ENCODE measurements around the gene PCGF5.
A peak's percentile ranks its signal among the peaks of the same experiment; 100 is the strongest.
"Not testable (repeated sequence)": the region's sequence is repeated elsewhere in the genome, so short reads cannot be mapped to it uniquely, and the experiment has no call there.

The PCGF5 gene

GRCh38 chr10:91210435-91210834 lies 10.0 kb upstream of the PCGF5 start:
- peak; percentile 86 for DNase-seq

DNA sequence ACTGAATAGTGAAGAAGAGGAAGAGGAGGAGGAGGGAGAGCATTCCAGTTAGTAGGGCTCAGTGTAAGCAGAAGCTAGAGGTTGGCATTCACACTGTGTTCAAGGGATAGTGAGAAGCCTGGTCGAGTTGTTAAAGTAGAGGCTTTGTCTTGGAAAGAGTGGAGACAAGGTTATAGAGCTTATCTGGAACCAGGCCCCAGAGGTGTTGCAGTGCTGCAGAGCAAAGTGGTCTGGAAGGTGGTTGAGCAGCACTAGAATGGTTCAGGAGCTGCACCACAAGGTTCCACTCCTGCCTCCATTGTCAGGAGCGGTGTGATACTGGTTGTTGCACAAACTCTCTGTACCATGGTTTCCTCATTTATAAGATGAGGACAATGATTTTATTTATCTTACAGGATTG lies 8.8 kb upstream of the PCGF5 start:
- DNase-seq, result no peak

DNA sequence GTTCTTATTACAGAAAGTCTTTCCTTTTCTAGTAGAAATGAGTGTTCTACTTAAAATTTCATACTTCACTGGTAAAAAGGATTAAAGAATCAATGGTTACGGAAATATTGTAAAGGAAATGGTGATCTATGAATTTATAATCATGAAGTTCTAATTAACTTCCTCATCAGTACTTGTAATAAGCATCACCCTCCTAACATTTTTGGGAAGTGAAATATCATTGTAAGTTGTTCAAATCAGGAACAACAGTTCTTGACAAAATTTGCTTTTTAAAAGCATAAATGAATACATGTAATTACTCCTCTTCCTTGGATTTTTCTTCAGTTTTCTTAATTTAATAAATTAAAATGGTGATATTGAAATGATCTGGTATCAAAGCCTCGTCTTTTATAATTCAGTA lies 5.6 kb upstream of the PCGF5 start:
- DNase-seq, result no peak

DNA sequence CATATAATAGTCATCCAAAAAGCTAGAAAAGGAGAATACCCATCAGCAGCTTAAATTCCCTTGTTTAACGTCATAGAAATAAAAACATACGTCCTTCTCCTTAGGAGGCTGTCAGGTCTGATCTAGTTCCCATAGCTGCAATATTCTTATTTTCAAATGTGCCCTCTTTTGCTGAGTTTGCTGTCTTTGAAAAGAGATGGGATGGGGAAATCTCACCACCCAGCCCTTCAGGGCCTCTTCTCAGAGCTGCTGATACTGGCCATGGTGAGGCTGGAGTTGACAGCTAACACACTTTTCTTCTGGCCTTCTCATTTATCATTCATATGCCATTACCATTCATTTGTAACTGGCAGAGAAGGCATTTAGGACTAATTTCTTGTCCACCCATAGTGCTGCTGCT lies 5.1 kb upstream of the PCGF5 start:
- DNase-seq, result no peak

- no peak for DNase-seq
Measured at GRCh38 chr10:91219371-91220193, 881 bp upstream of the PCGF5 start.

DNA sequence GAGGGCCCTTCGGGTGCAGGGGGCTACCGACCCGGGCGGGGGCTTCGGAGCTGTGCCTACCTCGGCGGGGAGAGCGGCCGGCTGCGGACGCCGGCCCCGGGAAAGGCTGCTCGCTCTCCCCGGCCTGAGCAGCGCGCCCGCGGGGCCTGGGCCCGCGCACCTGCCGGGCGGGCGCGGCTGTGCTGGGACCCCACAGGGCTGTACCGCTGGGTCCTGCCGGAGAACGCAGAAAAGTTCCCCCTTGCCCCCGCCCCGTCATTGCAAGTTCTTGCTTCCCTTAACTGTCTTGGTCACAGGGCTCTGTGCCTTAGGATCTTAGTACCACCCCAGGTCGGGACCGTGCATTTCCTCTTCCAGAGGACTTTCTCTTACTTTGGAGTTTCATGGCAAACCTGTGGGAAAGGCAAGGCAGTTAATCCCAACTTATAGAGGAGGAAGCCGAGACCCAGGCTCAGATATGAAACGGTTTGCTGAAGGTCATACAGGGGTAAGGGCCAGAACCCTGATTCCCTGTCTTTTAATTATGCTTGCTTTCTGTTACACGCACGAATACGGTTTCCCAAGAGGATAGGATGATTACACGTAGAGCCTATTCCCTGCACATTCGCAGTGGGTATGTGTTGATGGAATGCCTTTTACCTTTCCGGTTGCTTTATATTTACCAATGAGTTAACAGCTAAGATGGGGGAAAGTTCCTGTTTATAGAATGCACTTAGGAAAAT lies 652 bp downstream of the PCGF5 start:
- no peak for DNase-seq

- DNase-seq, result no peak
Measured at GRCh38 chr10:91226093-91226492, 5.6 kb downstream of the PCGF5 start.

GRCh38 chr10:91227576-91227975 lies 7.1 kb downstream of the PCGF5 start:
- DNase-seq, result no peak

DNA sequence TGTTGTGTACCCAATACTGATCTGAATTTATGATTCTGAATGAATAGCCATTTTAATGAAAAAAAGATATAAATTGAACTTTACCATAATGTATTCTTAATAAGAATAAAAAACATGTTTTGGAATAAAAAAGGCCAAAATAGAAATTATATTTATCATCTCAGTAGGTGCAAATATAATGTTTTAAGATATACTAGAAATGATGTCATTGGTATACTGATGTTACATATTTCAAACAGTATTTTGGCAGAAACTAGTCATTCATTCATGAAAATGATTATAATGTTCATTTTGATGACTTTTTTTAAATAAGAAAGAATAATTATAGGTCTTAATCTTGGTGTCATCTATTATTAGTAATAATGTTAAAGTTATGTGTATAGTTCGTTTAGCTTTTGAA lies 9.2 kb downstream of the PCGF5 start:
- DNase-seq, result no peak

DNA sequence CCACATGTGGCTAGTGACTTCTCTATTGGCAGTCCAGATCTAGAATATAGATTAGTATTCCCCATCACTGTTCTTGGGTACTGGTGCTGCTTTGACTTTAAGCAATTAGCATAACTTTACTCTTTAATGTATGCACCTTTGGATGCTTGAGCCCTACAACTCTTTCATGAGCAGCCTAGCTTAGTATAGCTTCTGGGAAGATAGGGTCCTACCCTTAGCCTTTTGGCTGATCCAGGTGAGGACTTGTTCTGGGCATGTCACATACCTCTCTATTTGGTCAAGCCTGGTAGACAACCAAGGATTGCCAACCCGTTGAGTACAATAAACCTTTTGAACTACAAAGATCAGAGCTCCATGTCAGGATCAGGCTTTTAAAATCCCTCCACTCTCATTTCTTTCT lies 17.7 kb downstream of the PCGF5 start:
- no peak for DNase-seq

- DNase-seq, result no peak
Measured at GRCh38 chr10:91239789-91240188, 19.3 kb downstream of the PCGF5 start.

DNA sequence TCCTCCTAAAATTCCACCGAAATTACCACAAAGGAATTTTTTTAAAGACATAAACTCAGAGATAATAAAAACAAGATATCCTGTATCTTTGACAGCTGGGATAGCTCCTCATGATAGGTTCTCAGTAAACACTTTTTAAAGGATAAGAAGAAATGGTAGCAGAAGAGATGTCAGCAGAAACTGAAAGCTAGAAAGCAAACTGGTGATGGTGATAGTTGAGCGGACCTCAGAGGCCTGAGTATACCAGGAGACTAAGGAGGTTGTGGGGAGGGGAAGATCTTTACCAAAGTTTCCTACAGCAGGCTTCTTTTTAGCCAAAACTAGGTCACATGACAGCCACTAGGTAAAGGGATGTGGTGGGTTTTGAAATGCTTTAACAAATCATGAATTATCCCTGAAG lies 22.5 kb downstream of the PCGF5 start:
- no peak for DNase-seq

- DNase-seq, result no peak
Measured at GRCh38 chr10:91247360-91248111, 27.1 kb downstream of the PCGF5 start.

DNA sequence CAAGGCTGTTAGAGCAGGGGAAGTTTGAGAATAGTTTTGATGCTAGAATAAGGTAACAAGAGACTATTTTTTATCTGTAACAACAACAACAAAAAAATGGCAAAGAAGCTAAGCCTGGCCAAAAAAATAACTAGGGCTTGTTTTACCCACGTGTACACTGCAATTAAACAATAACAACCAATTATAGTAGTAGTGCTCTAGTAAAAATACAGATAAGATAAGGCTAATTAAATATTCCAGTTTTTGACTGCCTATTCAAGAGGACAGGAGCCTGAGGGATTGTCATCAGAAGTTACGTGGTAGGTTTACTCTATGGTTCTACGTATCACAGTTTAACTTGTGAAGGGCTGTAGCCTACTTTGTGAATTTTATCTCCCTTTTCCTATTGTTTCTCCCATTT lies 29.2 kb downstream of the PCGF5 start:
- DNase-seq, result no peak

DNA sequence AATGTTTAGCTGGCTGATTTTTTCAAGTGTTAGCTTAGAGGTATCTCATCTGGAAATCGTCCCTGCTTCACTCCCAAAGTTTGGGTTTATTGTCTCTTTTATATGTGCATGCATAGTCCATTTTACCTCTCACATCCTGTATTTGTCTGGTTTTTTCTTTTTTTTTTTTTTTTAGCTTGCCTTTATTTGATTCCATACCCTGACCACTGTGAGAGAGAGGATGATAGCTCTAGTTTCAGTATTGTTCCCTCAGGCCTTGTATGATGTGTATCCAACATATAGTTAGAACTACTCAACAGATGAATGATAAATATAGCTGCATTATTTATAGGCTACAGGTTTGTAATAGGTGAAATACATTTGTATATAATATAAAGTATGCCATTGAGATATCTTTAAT lies 29.9 kb downstream of the PCGF5 start:
- no peak for DNase-seq

DNA sequence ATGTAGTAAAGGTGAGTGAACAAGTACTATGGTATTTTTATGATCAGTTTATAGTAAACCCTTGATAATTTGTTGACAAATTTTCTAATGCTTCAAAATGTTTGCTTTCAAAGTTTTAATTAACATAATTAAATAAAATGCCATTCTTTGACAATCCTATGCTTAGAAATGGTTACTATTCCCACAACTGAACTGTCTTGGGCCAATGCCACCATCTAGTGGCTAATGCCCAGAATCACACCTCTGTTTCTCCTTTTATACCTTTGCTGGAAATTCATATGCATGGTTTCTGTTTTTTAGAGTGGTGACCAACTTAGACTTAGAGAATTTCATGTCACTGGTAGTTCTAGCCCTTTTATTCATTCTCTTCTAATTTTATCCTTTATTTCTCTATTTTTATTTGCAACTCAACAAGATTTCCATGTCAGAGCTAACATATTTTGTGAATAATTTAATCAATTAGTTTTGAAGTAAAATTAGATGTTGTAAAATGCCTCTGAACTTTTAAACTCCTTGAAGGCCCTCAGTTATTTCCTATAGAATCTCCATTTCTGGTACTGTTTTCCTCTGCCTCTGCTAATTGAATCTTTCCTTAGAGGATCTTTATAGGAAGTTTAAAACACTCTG lies 31.1 kb downstream of the PCGF5 start:
- no peak for DNase-seq

GRCh38 chr10:91253300-91253699 lies 32.8 kb downstream of the PCGF5 start:
- no peak for DNase-seq

- DNase-seq, result no peak
Measured at GRCh38 chr10:91257310-91257709, 36.8 kb downstream of the PCGF5 start.

DNA sequence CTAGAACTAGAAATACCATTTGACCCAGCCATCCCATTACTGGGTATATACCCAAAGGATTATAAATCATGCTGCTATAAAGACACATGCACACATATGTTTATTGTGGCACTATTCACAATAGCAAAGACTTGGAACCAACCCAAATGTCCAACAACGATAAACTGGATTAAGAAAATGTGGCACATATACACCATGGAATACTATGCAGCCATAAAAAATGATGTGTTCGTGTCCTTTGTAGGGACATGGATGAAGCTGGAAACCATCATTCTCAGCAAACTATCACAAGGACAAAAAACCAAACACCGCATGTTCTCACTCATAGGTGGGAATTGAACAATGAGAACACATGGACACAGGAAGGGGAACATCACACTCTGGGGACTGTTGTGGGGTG lies 40.0 kb downstream of the PCGF5 start:
- DNase-seq, result not testable (repeated sequence)

DNA sequence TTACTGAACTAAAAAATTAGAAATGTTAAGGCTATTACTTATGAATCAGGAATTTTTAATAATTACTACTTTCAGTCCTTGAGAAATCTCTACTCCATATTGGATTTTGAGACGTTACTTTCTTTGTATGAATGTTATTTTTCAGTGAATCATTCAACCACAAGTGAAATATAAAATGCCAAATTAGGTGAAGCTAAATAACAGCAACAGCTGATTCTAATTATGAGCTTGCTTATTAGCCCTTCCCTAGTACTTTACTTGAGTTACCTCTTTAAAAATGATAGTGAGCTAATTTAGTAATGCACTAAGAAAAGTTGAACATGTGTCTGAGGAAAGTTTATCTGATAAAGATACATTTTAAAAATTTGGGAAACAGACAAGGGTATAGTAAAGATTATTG lies 51.4 kb downstream of the PCGF5 start:
- DNase-seq, result no peak

GRCh38 chr10:91284486-91285090 lies 64.1 kb downstream of the PCGF5 start:
- DNase-seq, result no peak

DNA sequence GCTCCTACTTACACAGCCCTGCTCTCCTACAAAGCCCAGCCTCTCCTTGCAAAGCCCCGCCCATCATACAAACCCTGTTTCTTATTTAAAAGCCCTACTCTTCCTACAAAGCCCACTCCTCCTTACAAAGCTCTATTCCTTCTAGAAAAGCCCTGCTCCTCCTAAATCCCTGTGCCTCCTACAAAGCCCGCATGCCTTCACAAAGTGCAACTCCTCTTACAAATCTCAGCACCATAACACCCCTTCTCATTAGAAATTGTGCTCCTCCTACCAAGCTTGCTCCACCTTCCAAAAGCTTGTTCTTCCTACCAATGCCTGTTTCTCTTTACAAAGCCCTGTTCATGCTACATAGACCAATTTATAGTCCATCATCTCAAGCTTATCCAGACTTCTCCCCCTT lies 66.1 kb downstream of the PCGF5 start:
- DNase-seq, result no peak

GRCh38 chr10:91287276-91287675 lies 66.8 kb downstream of the PCGF5 start:
- no peak for DNase-seq
